Kidney (tissue), 14 donors: ENCODE data around the gene GPR55. TPM values are rescaled to one million over a fixed set of nuclear protein-coding genes. Genes with fewer than 3 reads are reported as not detected.

Experiments used
- DNase-seq, 5 donors: peaks; one replicate each; pipeline ENCODE4 v3.0.0-alpha.2; 2013 to 2020
- FAIRE-seq: peaks from 2 replicates; lab custom pipeline; 2012; peaks lifted over from hg19 to GRCh38; lab: Jason Lieb, UNC
- H3K27ac ChIP-seq, 2 donors: one replicate each; pipeline ENCODE4 v1.7.0; 2013; ENCODE audit warnings: low read depth in 2 of 2, low read length in 2 of 2, inconsistent platforms in 1 of 2
- H3K27me3 ChIP-seq: one replicate; pipeline ENCODE4 v1.7.1; 2013; ENCODE audit warnings: low read length, inconsistent platforms; ENCODE audit not compliant: control insufficient read depth, insufficient read depth
- H3K36me3 ChIP-seq, 3 donors: one replicate each; pipeline versions ENCODE4 v1.7.0 to v1.7.1; 2013; ENCODE audit warnings: low read length in 3 of 3, control low read depth in 1 of 3, inconsistent platforms in 1 of 3; ENCODE audit not compliant: insufficient read depth in 3 of 3, control insufficient read depth in 2 of 3
- H3K4me1 ChIP-seq, 3 donors: one replicate each; pipeline versions ENCODE4 v1.7.0 to v1.7.1; 2013; ENCODE audit warnings: low read length in 3 of 3, inconsistent platforms in 1 of 3, low read depth in 1 of 3; ENCODE audit not compliant: control insufficient read depth in 2 of 3, insufficient read depth in 2 of 3
- H3K4me3 ChIP-seq, 3 donors: one replicate each; pipeline versions ENCODE4 v1.7.0 to v1.8.1; 2013; ENCODE audit warnings: low read length in 3 of 3, control low read depth in 1 of 3, inconsistent platforms in 1 of 3
- H3K9ac ChIP-seq, 3 donors: one replicate each; pipeline versions ENCODE4 v1.7.0 to v1.7.1; 2013; ENCODE audit warnings: low read length in 3 of 3, control low read depth in 1 of 3, inconsistent platforms in 1 of 3
- H3K9me3 ChIP-seq, 3 donors: one replicate each; pipeline versions ENCODE4 v1.7.0 to v1.7.1; 2013; ENCODE audit warnings: low read length in 3 of 3, control low read depth in 1 of 3, inconsistent platforms in 1 of 3; ENCODE audit not compliant: control insufficient read depth in 2 of 3, insufficient read depth in 1 of 3
- intact Hi-C: fragments of 100-400 bp; cut with DNase I; formaldehyde crosslinking; loops from one replicate; pipeline ENCODE4 v1.11.1; 2022
- polyA plus RNA-seq: library from polyadenylated mRNA; stranded (reverse); fragments of 350-450 nt; fragmentation: Illumina TruSeq; extraction: RNeasy Lipid Tissue Mini Kit (QIAGEN cat#74804); gene quantifications from one replicate; pipeline ENCODE4 v1.2.3, GENCODE V29; 2014; ENCODE audit warnings: low read depth, low replicate concordance; ENCODE audit not compliant: insufficient read depth
- total RNA-seq: library from RNA; stranded (reverse); fragmentation: NEBNext Ultra II Directional; extraction: Animal tissue kit (Norgen Biotek cat#: 25700); gene quantifications from one replicate; pipeline ENCODE4 v1.2.1, GENCODE V29; 2021
- TF ChIP-seq, protein P1 (sequence below): IDR thresholded peaks from 3 replicates; pipeline ENCODE4 v1.5.1; 2012; ENCODE audit warnings: mild to moderate bottlenecking, moderate library complexity, borderline replicate concordance; ENCODE audit not compliant: insufficient read depth; ENCODE audit errors: extremely low read depth
- donor health status: control.
- donor health status: control.
- donor health status: control.
- donor health status: control.
- donor health status: control.
- donor health status: DM: yes; HTN: yes; CAD: no.
- donor health status: Normal renal cell carcinoma (clear cell type).

GPR55 gene
- total and polyA plus RNA-seq, 2 donors from 2014 or later, result 0.69 TPM; not detected in 1

DNA sequence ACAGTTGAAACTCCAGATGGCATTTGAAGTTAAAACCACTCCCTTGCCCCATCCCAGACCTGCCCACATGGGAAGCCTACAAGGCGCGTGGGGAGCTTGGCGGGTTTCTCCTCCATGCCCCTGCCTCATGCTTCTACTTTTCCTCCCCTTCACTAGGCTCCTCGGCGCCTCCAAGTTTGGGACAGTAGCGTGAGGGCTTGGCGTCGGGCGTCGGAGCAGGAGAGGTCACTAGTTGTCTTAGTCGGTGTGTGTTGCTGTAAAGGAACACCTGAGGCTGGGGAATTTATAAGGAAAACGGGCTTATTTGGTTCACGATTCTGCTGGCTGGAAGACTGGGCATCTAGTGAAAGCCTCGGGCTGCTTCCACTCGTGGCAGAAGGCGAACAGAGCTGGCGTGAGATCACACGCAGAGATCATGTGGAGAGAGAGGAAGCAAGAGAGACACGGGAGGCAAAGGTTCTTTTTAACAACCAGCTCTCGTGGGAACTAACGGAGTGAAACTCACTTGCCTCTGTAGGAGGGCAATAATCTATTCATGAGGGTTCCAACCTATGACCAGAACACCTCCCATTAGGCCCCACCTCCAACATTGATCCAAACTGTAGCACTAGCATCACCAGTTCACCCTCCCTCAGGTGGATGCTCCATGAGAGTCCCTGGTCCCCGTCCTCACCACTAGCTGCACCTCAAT, 35.0 kb downstream of the GPR55 start:
- intact Hi-C loops, result no loop called here
- DNase-seq, result peak in 2 of 5 donors; percentile 33 to 53

DNA sequence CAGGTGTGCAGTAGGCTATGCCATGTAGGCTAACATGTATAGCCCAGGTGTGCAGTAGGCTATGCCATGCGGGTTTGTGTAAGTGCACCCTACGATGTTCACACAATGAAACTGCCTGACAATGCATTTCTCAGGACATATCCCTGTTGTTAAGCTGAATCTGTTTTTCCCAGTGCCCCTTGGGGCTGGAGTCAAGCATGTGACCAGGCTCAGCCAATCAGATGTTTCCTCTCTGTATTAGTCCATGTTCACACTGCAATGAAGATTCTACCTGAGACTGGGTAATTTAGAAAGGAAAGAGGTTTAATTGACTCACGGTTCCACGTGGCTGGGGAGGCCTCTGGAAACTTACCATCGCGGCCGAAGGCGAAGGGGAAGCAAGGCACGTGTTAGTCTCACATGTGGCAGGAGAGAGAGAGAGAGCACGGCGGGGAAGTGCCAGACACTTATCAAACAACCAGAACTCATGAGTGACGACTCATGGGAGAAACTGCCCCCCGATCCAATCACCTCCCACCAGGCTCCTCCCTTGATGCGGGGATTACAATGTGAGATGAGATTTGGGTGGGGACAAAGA, 36.1 kb downstream of the GPR55 start:
- FAIRE-seq (no peak), DNase-seq (peak in 2 of 5 donors; percentile 23 to 29)
- Histone ChIP-seq H3K9me3 (no peaks in the 10 kb centered on the region), H3K4me1 (peaks cover 0 to 3% (median 0%) of the 10 kb centered on the region in 3 donors), H3K4me3 (no peak overlapping the region), H3K27me3 (no peaks in the 10 kb centered on the region), H3K27ac (no peak overlapping the region), H3K9ac (no peak overlapping the region), H3K36me3 (no peaks in the 10 kb centered on the region)
- intact Hi-C loops, result no loop called here
- TF ChIP-seq, protein P1, sequence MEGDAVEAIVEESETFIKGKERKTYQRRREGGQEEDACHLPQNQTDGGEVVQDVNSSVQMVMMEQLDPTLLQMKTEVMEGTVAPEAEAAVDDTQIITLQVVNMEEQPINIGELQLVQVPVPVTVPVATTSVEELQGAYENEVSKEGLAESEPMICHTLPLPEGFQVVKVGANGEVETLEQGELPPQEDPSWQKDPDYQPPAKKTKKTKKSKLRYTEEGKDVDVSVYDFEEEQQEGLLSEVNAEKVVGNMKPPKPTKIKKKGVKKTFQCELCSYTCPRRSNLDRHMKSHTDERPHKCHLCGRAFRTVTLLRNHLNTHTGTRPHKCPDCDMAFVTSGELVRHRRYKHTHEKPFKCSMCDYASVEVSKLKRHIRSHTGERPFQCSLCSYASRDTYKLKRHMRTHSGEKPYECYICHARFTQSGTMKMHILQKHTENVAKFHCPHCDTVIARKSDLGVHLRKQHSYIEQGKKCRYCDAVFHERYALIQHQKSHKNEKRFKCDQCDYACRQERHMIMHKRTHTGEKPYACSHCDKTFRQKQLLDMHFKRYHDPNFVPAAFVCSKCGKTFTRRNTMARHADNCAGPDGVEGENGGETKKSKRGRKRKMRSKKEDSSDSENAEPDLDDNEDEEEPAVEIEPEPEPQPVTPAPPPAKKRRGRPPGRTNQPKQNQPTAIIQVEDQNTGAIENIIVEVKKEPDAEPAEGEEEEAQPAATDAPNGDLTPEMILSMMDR, result no peak

More for the DNA sequence above, 35.0 kb downstream of the GPR55 start:
- Histone ChIP-seq H3K9me3 (no peaks in the 10 kb centered on the region), H3K27me3 (no peaks in the 10 kb centered on the region), H3K9ac (no peak overlapping the region), H3K36me3 (no peaks in the 10 kb centered on the region), H3K27ac (no peak overlapping the region), H3K4me1 (peaks cover 0 to 3% (median 0%) of the 10 kb centered on the region in 3 donors), H3K4me3 (no peak overlapping the region)
- no peak for FAIRE-seq
- TF ChIP-seq, protein P1, result no peak

DNA sequence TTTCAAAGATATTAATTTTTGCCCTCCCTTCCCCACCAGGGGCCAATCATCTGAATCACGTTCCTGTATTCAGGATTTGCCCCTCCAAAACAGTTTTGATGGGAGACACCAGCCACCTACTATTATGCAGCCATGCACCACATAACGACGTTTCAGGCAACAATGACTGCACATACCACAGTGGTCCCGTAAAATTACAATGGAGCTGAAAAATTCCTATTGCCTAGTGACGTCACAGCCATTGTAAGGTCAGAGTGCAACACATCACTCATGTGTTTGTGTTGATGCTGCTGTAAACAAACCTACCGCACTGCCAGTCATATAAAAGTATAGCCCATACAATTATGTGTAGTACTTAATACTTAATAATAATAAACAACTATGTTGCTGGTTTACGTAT, 37.7 kb downstream of the GPR55 start:
- H3K27me3 ChIP-seq, result no peaks in the 10 kb centered on the region
- no peaks in the 10 kb centered on the region for H3K9me3 ChIP-seq
- FAIRE-seq (no peak), DNase-seq (no peak)
- H3K9ac ChIP-seq, result no peak overlapping the region
- TF ChIP-seq, protein P1, result no peak
- H3K4me1 ChIP-seq, result peaks cover 0 to 3% (median 0%) of the 10 kb centered on the region in 3 donors
- no peak overlapping the region for H3K4me3 ChIP-seq
- intact Hi-C loops, result no loop called here
- H3K36me3 ChIP-seq, result no peaks in the 10 kb centered on the region
- H3K27ac ChIP-seq, result no peak overlapping the region
